CD1c-positive myeloid dendritic cell (primary cell): Measurements from ENCODE around the gene ALOX5AP.

Experiments used
- DNase-seq: peaks from one replicate; pipeline ENCODE4 v3.0.0-alpha.2; 2016; ENCODE audit errors: extremely low spot score

The ALOX5AP gene

GRCh38 chr13:30735025-30735871, at the start of gene ALOX5AP:
Gene ALOX5AP, plus strand, starts transcription at chr13:30735543. Its CDS starts 63 bp downstream, at chr13:30735606.
- DNase-seq, result peak; percentile 88

GRCh38 chr13:30685987-30686386, 49.4 kb upstream of the ALOX5AP start:
- DNase-seq, result no peak

GRCh38 chr13:30687601-30688000, 47.7 kb upstream of the ALOX5AP start:
- DNase-seq, result peak; percentile 56

GRCh38 chr13:30689752-30690151, 45.6 kb upstream of the ALOX5AP start:
- DNase-seq, result no peak

GRCh38 chr13:30690282-30691188, 44.8 kb upstream of the ALOX5AP start:
- DNase-seq, result peak; percentile 82

GRCh38 chr13:30692113-30692512, 43.2 kb upstream of the ALOX5AP start:
- DNase-seq, result no peak

- peak; percentile 72 for DNase-seq
These were observed 38.8 kb upstream of the ALOX5AP start for GRCh38 chr13:30696278-30697176.

GRCh38 chr13:30697177-30697953, 38.0 kb upstream of the ALOX5AP start:
- peak; percentile 39 for DNase-seq

- DNase-seq, result no peak
These were observed 37.3 kb upstream of the ALOX5AP start for GRCh38 chr13:30697996-30698401.

- DNase-seq, result no peak
These were observed 36.8 kb upstream of the ALOX5AP start for GRCh38 chr13:30698488-30699005.

GRCh38 chr13:30700364-30700763, 35.0 kb upstream of the ALOX5AP start:
- DNase-seq, result no peak

- DNase-seq, result no peak
These were observed 33.3 kb upstream of the ALOX5AP start for GRCh38 chr13:30702006-30702405.

- DNase-seq, result no peak
These were observed 30.7 kb upstream of the ALOX5AP start for GRCh38 chr13:30704596-30704995.

- no peak for DNase-seq
These were observed 29.7 kb upstream of the ALOX5AP start for GRCh38 chr13:30705680-30706079.

- DNase-seq, result no peak
These were observed 26.8 kb upstream of the ALOX5AP start for GRCh38 chr13:30708541-30708940.

- no peak for DNase-seq
These were observed 24.9 kb upstream of the ALOX5AP start for GRCh38 chr13:30710442-30710841.

- DNase-seq, result peak; percentile 61
These were observed 24.0 kb upstream of the ALOX5AP start for GRCh38 chr13:30711375-30711774.

- no peak for DNase-seq
These were observed 23.5 kb upstream of the ALOX5AP start for GRCh38 chr13:30711837-30712236.

- DNase-seq, result peak; percentile 94
These were observed 22.5 kb upstream of the ALOX5AP start for GRCh38 chr13:30712536-30713532.
